Panc1 (cell line): Measurements from ENCODE around the gene BORCS8. TPM values are rescaled to one million over a fixed set of nuclear protein-coding genes. Genes with fewer than 3 reads are reported as not detected.

Source experiments
- ATAC-seq: fragments of 200-7000 bp; cut with Tn5 transposase; 2 replicates; pipeline ENCODE4 v1.9.1; 2020; ENCODE audit warnings: mild to moderate bottlenecking, moderate library complexity
- BruUV-seq: library from RNA; stranded (reverse); fragments of 400-500 nt; replicated peaks from 2 replicates; lab custom pipeline; 2021; lab: Mats Ljungman, UMichigan
- CTCF ChIA-PET: fragments of 300-600 bp; sonication (Branson Sonifier 250); formaldehyde crosslinking; loops from one replicate; lab custom pipeline; 2022; ENCODE audit warnings: antibody characterized with exemption; lab: Charles Lee
- POLR2A ChIA-PET: fragments of 300-600 bp; sonication (Branson Sonifier 250); formaldehyde crosslinking; loops from one replicate; lab custom pipeline; 2022; ENCODE audit warnings: antibody characterized with exemption; lab: Charles Lee
- DNase-seq: peaks from one replicate; pipeline ENCODE4 v3.0.0-alpha.2; 2010; ENCODE audit warnings: low read depth, low spot score
- H3K27ac ChIP-seq: 2 replicates; pipeline ENCODE4 v1.5.1; 2011; ENCODE audit warnings: mild to moderate bottlenecking, low read length, inconsistent platforms
- H3K27me3 ChIP-seq: fragments of 200-500 bp; sonication (Bioruptor generic); 2 replicates; pipeline ENCODE4 v1.6.0; 2014; ENCODE audit warnings: low read length, inconsistent platforms; ENCODE audit not compliant: control insufficient read depth, insufficient read depth
- H3K36me3 ChIP-seq: fragments of 200-500 bp; sonication (Bioruptor generic); 2 replicates; pipeline ENCODE4 v1.5.1; 2014; ENCODE audit warnings: inconsistent platforms, mild to moderate bottlenecking, low read length, moderate library complexity; ENCODE audit not compliant: control insufficient read depth, insufficient read depth
- H3K4me1 ChIP-seq: 2 replicates; pipeline ENCODE4 v1.5.1; 2011; ENCODE audit warnings: inconsistent platforms, mild to moderate bottlenecking, low read length, moderate library complexity; ENCODE audit not compliant: control insufficient read depth, insufficient read depth
- H3K4me3 ChIP-seq, 2 experiments: 2 replicates each; pipeline ENCODE4 v1.5.1; 2011 to 2012; ENCODE audit warnings: low read depth in 2 of 2, low read length in 2 of 2, mild to moderate bottlenecking in 2 of 2, inconsistent platforms in 1 of 2, moderate library complexity in 1 of 2
- H3K9me3 ChIP-seq: fragments of 200-500 bp; sonication (Bioruptor generic); 2 replicates; pipeline ENCODE4 v1.5.1; 2014; ENCODE audit warnings: low read depth, mild to moderate bottlenecking, inconsistent platforms, low read length, moderate library complexity; ENCODE audit not compliant: control insufficient read depth, insufficient read depth
- CTCF ChIP-seq: fragments of 450-650 bp; IDR thresholded peaks from 2 replicates; pipeline ENCODE4 v1.5.1; 2017; ENCODE audit warnings: mild to moderate bottlenecking
- POLR2AphosphoS5 ChIP-seq: IDR thresholded peaks from 2 replicates; pipeline ENCODE4 v1.6.1; 2012; ENCODE audit warnings: mild to moderate bottlenecking, low read depth, low read length, moderate library complexity
- REST ChIP-seq, 2 experiments: IDR thresholded peaks; 2 replicates each; pipeline ENCODE4 v1.6.1; 2011 to 2012; ENCODE audit warnings: low read depth in 2 of 2, control low read depth in 1 of 2, low read length in 1 of 2, mild to moderate bottlenecking in 1 of 2, moderate library complexity in 1 of 2; ENCODE audit not compliant: insufficient read depth in 1 of 2
- SIN3A ChIP-seq: IDR thresholded peaks from 2 replicates; pipeline ENCODE4 v1.6.1; 2012; ENCODE audit warnings: low read depth, mild to moderate bottlenecking, low read length, moderate library complexity, borderline replicate concordance; ENCODE audit not compliant: insufficient read depth
- TCF7L2 ChIP-seq: IDR thresholded peaks from 2 replicates; pipeline ENCODE4 v1.6.1; 2011; ENCODE audit warnings: mild to moderate bottlenecking, low read depth, low read length, inconsistent platforms
- in situ Hi-C: cut with HindIII; loops from 2 replicates; pipeline ENCODE4 v1.10.0; 2016; ENCODE audit warnings: low sequenced_read_pairs, low pct_unique_long_range_greater_than_20kb
- intact Hi-C: fragments of 100-400 bp; cut with micrococcal nuclease; formaldehyde crosslinking; loops from one replicate; pipeline ENCODE4 v1.10.0; 2022; ENCODE audit not compliant: unreplicated experiment
- total RNA-seq: library from RNA; stranded (reverse); gene quantifications from one replicate; pipeline ENCODE4 v1.2.1, GENCODE V29; 2021; ENCODE audit not compliant: unreplicated experiment

The BORCS8 gene
- total RNA-seq, 1 experiment from 2014 or later, result 37.8 TPM

GRCh38 chr19:19229701-19230100, 37.7 kb upstream of the BORCS8 start:
- BruUV-seq, result no TSS peak
- Histone ChIP-seq H3K27ac (no peak overlapping the region), H3K27me3 (no peaks in the 10 kb centered on the region), H3K4me3 (no peak overlapping the region), H3K9me3 (peaks cover 4% of the 10 kb centered on the region; the same call in 1 of the 2 replicates), H3K36me3 (no peaks in the 10 kb centered on the region), H3K4me1 (peaks cover 4% of the 10 kb centered on the region; the same call in 1 of the 2 replicates)
- TF ChIP-seq POLR2AphosphoS5, result no peak
- no peak for TF ChIP-seq REST (IDR thresholded peaks at IDR 0.05; ENCODE audit: insufficient read depth in 1 of 2, low read depth in 2 of 2, low read length in 1 of 2)
- no peak for TF ChIP-seq SIN3A
- TF ChIP-seq CTCF, result no peak
- TF ChIP-seq TCF7L2, result no peak
- ATAC-seq (no peak), DNase-seq (no peak)
- in situ Hi-C loops, result no loop called here
- intact Hi-C loops, result no loop called here
- CTCF ChIA-PET, result no interaction called here
- POLR2A ChIA-PET, result no interaction called here

- intact Hi-C loops, result no loop called here
- no peak for TF ChIP-seq TCF7L2
- no peak for TF ChIP-seq REST (IDR thresholded peaks at IDR 0.05; ENCODE audit: insufficient read depth in 1 of 2, low read depth in 2 of 2, low read length in 1 of 2)
- TF ChIP-seq SIN3A, result no peak
- TF ChIP-seq POLR2AphosphoS5, result no peak
- no peak for TF ChIP-seq CTCF
- H3K27me3 ChIP-seq, result no peaks in the 10 kb centered on the region
- H3K4me3 ChIP-seq, result no peak overlapping the region
- ChIA-PET POLR2A (no interaction called here), CTCF (no interaction called here)
- no peak for ATAC-seq
- no peaks in the 10 kb centered on the region for H3K9me3 ChIP-seq
- DNase-seq, result no peak
- in situ Hi-C loops, result no loop called here
- H3K27ac ChIP-seq, result no peak overlapping the region
- no TSS peak for BruUV-seq
- H3K4me1 ChIP-seq, result peaks cover 4% of the 10 kb centered on the region; the same call in 1 of the 2 replicates
- no peaks in the 10 kb centered on the region for H3K36me3 ChIP-seq
Observed at GRCh38 chr19:19227217-19227616, 35.3 kb upstream of the BORCS8 start.
